AML-193 (cell line): Measurements from ENCODE around the gene LRP1-AS.

Source experiments
- DNase-seq, 2 experiments: peaks; one replicate each; lab custom pipeline; 2025; lab: John Stamatoyannopoulos, UW

Gene LRP1-AS

GRCh38 chr12:57146961-57147944 is at the start of gene LRP1-AS:
TSS of gene LRP1-AS (minus strand) at chr12:57147619.
- no peak for DNase-seq

DNA sequence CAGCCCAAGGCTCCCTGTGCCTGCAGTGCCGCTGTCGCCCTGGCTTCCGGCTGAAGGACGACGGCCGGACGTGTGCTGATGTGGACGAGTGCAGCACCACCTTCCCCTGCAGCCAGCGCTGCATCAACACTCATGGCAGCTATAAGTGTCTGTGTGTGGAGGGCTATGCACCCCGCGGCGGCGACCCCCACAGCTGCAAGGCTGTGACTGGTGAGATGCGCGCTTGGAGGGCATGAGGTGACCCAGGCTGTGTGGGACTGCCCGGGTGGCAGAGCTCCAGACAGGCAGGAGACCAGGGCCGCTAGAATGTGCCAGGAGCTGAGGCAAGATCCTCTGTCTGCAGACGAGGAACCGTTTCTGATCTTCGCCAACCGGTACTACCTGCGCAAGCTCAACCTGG is 49.5 kb upstream of the LRP1-AS start:
- no peak for DNase-seq

DNA sequence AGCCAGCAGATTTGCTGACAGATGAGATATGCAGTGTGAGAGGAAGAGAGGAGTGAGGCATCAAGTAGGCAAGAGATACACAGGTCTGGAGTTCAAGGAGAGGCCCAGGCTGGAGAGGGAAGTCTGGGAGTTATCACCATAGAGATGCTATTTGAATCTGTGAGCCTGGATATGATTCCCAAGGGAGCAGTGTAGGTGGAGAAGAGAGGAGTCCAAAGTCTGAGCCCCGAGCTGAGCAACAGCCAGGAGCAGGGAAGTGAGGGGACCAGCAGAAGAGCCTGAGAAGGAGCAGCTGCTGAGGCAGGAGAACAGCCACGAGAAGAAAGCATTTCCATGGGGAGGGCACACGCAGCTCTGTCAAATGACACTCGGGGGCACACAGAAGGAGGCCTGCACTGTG is 49.0 kb upstream of the LRP1-AS start:
- no peak for DNase-seq

GRCh38 chr12:57195611-57196371 is 48.4 kb upstream of the LRP1-AS start:
- no peak for DNase-seq

DNA sequence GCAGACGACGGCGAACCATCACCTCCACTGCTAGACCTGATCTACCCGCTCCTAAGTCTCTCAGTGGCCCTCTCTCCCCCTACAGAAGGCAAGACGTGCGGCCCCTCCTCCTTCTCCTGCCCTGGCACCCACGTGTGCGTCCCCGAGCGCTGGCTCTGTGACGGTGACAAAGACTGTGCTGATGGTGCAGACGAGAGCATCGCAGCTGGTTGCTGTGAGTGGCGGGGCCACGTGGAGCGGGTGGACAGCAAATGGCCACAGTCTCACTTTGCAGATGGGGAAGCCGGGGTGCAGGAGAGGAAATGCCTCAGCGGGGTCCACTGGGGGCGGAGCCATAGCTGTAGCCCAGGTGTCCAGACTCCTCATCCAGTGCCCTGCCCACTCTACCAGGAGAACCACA is 47.8 kb upstream of the LRP1-AS start:
- no peak for DNase-seq

GRCh38 chr12:57194253-57194652 is 46.8 kb upstream of the LRP1-AS start:
- no peak for DNase-seq

GRCh38 chr12:57193706-57194245 is 46.4 kb upstream of the LRP1-AS start:
- DNase-seq = no peak

- no peak for DNase-seq
Measured at GRCh38 chr12:57192920-57193319, 45.5 kb upstream of the LRP1-AS start.

DNA sequence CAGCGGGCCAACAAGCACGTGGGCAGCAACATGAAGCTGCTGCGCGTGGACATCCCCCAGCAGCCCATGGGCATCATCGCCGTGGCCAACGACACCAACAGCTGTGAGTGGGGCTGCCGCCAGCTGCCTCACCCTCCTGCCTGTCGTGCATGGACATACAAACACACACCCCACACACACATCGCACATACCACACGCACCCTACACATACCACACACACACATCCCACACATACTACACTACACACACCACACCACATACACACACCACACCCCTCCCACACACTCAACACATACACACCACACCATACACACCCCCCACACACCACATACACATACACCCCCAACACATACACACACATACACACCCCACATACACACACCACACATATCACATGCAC is 44.0 kb upstream of the LRP1-AS start:
- no peak for DNase-seq

DNA sequence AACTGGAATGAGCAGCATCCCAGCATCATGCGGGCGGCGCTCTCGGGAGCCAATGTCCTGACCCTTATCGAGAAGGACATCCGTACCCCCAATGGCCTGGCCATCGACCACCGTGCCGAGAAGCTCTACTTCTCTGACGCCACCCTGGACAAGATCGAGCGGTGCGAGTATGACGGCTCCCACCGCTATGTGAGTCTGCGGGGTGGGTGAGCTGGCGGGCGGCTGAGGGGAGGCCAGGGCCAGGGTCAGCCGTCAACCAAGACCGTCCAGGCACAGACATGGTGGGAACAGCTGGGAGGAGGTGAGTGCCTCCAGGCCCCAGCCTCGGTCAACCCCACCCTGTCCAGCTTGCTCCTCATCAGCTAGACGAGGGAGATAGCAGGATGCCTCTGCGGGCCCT is 43.4 kb upstream of the LRP1-AS start:
- no peak for DNase-seq

DNA sequence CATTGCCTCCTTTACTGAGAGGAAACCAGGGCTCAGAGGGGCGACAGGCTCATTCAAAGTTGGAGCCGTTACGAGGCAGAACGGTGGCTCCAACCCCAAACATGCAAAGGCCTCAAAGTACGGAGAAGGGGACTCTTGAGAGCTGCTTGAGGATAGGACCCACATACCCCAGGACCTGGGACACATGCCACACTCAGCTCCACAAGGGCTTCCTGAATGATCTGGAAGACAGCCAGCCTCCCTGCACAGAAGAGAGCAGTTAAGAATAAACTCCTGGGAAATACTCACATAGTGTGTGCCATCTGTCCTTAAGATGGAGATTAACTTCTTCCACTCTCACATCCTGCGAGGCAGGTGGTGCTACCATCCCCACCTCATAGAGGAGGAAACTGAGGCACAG is 42.6 kb upstream of the LRP1-AS start:
- DNase-seq = no peak

DNA sequence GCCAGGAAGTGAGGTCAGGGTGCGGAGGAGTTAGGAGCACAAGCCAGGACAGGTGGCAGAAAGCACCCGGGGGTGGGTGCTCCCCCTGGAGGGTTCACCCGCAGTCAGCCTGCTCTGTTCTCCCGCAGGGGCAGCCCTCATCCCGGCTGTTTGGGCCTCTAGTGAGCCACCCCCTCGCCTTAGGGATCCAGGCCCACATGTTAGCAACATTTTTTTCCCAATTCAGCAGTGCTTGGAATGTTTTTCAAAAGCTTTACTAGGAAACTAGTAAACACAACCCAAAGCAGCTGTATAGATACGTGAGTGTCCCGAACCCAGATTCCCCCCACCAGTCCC is 40.6 kb upstream of the LRP1-AS start:
- no peak for DNase-seq

- DNase-seq = no peak
Measured at GRCh38 chr12:57187222-57188089, 40.0 kb upstream of the LRP1-AS start.

GRCh38 chr12:57185906-57186508 is 38.6 kb upstream of the LRP1-AS start:
- DNase-seq = no peak

- DNase-seq = no peak
Measured at GRCh38 chr12:57185403-57185802, 38.0 kb upstream of the LRP1-AS start.

DNA sequence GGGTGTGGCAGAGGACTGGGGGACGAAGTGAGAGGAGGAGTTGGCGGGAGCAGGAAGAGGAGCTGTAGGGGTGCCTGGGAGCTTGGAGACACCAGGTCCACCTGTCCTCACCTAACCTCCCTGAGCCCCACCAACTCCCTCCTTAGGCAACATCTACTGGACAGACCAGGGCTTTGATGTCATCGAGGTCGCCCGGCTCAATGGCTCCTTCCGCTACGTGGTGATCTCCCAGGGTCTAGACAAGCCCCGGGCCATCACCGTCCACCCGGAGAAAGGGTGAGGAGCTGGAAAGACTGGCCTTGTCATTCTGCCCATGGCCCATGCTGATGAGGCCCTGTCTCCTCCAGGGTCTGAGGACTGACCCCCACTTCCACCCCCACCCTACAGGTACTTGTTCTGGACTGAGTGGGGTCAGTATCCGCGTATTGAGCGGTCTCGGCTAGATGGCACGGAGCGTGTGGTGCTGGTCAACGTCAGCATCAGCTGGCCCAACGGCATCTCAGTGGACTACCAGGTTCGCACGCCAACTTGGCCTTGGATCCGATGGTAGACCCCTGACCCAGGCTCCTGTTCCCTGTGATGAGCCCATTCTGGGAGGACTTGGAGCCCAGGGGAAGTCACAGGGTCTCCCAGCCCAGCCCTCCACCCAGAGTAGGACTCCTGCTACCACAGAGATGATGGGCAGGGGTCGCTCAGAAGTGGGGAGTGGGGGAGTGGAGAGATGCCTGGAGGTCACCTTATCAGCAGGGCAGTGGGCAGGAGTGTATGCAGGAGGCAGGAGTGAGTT is 36.7 kb upstream of the LRP1-AS start:
- no peak for DNase-seq

DNA sequence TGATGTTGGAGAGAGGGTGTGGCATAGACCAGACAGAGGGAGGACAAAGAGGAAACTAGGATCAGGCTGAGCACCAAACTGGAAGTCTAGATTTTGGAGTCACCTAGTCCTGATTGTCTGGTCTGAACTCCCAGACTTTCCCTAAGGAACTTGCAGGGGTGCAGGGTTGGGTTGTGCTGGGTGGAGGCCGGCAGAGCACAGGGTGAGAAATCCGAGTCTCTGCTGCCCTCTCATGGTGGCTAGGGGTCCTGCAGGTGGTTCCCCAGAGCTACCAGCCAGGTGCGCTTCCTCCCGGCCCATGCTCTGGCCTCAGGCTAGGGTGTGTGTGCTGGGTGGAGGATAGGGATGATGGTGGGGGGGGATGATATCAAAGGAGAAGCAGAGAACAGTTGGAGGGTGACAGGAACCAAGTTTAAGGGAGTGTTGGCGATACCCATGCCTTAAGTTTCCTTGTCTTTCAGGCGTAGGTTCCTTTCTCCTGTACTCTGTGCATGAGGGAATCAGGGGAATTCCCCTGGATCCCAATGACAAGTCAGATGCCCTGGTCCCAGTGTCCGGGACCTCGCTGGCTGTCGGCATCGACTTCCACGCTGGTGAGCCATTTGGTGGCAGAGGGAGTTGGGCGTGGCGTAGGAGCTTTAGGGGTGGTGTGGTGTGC is 35.6 kb upstream of the LRP1-AS start:
- peak; percentile 20 to 30 for DNase-seq

GRCh38 chr12:57181561-57182155 is 34.2 kb upstream of the LRP1-AS start:
- DNase-seq = no peak

GRCh38 chr12:57181072-57181471 is 33.7 kb upstream of the LRP1-AS start:
- no peak for DNase-seq
